Activated CD4-positive, alpha-beta memory T cell treated with anti-CD3 and anti-CD28 coated beads for 36 hours (primary cell): Measurements from ENCODE around the gene RUNX3. TPM values are rescaled to one million over a fixed set of nuclear protein-coding genes. Genes with fewer than 3 reads are reported as not detected.

ENCODE experiments used
- CTCF ChIA-PET: fragments of 350-600 bp; sonication (Branson Sonifier 250); formaldehyde crosslinking; loops from one replicate; lab custom pipeline; 2021; ENCODE audit warnings: antibody characterized with exemption, inconsistent platforms; lab: Charles Lee
- POLR2A ChIA-PET: fragments of 350-600 bp; sonication (Branson Sonifier 250); formaldehyde crosslinking; loops from one replicate; lab custom pipeline; 2021; ENCODE audit warnings: antibody characterized with exemption; lab: Charles Lee
- DNase-seq: peaks from one replicate; pipeline ENCODE4 v3.0.0-alpha.2; 2020
- H3K27ac Mint-ChIP-seq: one replicate; pipeline ENCODE4 v1.8.0; 2021; ENCODE audit warnings: mixed read lengths
- H3K27me3 Mint-ChIP-seq: one replicate; pipeline ENCODE4 v1.8.0; 2021; ENCODE audit warnings: mixed read lengths
- H3K36me3 Mint-ChIP-seq: one replicate; pipeline ENCODE4 v1.8.0; 2021; ENCODE audit warnings: mixed read lengths
- H3K4me1 Mint-ChIP-seq: one replicate; pipeline ENCODE4 v1.8.0; 2021; ENCODE audit warnings: low read depth, mixed read lengths
- H3K4me3 Mint-ChIP-seq: one replicate; pipeline ENCODE4 v1.8.0; 2021; ENCODE audit warnings: mild to moderate bottlenecking, mixed read lengths
- H3K9me3 Mint-ChIP-seq: one replicate; pipeline ENCODE4 v1.8.0; 2021; ENCODE audit warnings: mixed read lengths
- intact Hi-C: fragments of 100-400 bp; cut with micrococcal nuclease; formaldehyde crosslinking; loops from one replicate; pipeline ENCODE4 v1.15.1; 2023
- total RNA-seq, 2 experiments: library from RNA; stranded (reverse); gene quantifications; one replicate each; pipeline ENCODE4 v1.2.3, GENCODE V29; 2021

Gene RUNX3
- total RNA-seq, 2 experiments from 2014 or later, result 153 to 155 TPM

- Mint-ChIP-seq H3K27ac (peak overlapping the region; percentile 64), H3K4me3 (peak overlapping the region; percentile 28), H3K9me3 (no peaks in the 10 kb centered on the region), H3K27me3 (no peaks in the 10 kb centered on the region), H3K36me3 (peaks cover 33% of the 10 kb centered on the region), H3K4me1 (peaks cover 65% of the 10 kb centered on the region)
- ChIA-PET CTCF (interaction anchor here (0.8 to 12.0 kb wide), 5 partner anchors 11 to 165 kb away, joined by 3 to 290 read pairs (median 4); no protein-coding TSS in a partner anchor), POLR2A (no interaction called here)
- peak; percentile 52 for DNase-seq
- intact Hi-C loops, result no loop called here
Observed at GRCh38 chr1:24935615-24936484, 5.8 kb upstream of the RUNX3 start.

DNA sequence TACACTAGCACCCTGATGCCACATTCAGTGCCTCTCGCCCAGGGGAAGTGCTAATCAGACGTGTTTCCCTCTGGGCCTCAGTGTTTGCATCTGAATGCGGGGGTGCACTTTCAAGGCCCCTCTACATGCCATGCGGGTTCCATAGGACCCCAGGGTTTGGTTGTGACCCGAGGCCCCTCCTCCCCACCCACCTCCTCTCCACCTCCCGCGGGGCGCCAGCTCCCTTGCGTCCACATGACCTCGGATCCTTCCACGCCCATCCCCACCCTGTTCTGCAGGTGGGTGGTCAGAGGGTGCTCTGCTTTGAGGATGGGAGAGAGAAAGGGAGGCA lies 5.1 kb upstream of the RUNX3 start:
- CTCF ChIA-PET, result interaction anchor here (1.1 to 12.0 kb wide), 3 partner anchors 12 to 129 kb away, joined by 3 to 290 read pairs (median 4); no protein-coding TSS in a partner anchor
- peaks cover 35% of the 10 kb centered on the region for H3K36me3 Mint-ChIP-seq
- peak overlapping the region; percentile 28 for H3K4me3 Mint-ChIP-seq
- H3K9me3 Mint-ChIP-seq, result no peaks in the 10 kb centered on the region
- no peak for DNase-seq
- H3K27me3 Mint-ChIP-seq, result no peaks in the 10 kb centered on the region
- peak overlapping the region; percentile 64 for H3K27ac Mint-ChIP-seq
- POLR2A ChIA-PET, result interaction anchor here (1.2 kb wide), 1 partner anchor 18 kb away, joined by 3 read pairs; no protein-coding TSS in a partner anchor
- intact Hi-C loops, result no loop called here
- peaks cover 69% of the 10 kb centered on the region for H3K4me1 Mint-ChIP-seq

DNA sequence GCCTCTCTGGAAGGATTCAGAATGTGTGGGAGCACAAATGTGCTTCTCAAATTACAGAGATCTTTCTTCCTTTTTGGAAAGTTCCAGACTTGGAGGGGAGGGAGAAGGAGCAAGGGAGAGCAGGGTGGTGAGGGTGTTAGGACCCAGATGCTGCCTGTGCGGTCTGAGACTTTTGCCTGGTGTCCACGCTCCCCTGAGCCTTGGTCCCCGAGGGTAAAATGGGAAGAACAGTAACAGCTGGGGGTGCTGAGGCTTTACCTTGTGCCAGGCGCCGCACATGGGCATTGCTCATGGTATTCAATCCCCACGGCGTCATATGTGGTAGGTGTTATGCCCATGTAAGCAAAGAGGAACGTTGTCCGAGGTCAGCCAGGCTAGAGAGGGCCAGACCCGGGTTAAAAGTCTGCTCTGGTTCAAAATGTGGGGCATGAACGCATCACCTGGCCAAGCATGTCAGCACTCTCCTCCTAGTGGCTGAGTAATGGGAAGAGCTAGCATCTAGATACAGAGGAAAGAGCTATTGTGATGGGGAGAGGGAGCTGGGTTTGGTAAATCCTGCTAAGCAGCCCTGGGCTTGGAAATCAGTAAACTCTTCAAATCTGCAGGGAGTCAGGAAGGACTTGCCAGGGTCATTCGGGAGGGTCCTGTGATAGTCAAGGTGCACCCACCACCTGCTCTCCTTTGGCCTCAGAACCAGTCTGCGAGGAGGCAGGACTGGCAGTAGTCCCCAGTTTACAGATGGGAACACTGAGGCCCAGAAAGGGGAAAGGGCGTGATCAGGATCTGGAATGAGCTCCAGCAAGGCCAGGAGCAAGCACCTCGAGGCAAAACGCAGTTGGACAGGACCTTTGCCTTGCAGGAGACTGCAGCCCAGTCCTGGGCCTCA lies 4.5 kb upstream of the RUNX3 start:
- ChIA-PET POLR2A (interaction anchor here (1.2 kb wide), 1 partner anchor 19 kb away, joined by 3 read pairs; no protein-coding TSS in a partner anchor), CTCF (interaction anchor here (0.8 to 12.0 kb wide), 5 partner anchors 13 to 166 kb away, joined by 3 to 290 read pairs (median 4); no protein-coding TSS in a partner anchor)
- intact Hi-C loops, result no loop called here
- Mint-ChIP-seq H3K27ac (no peak overlapping the region), H3K36me3 (peaks cover 34% of the 10 kb centered on the region), H3K9me3 (no peaks in the 10 kb centered on the region), H3K27me3 (no peaks in the 10 kb centered on the region), H3K4me3 (no peak overlapping the region), H3K4me1 (peaks cover 69% of the 10 kb centered on the region)
- no peak for DNase-seq

DNA sequence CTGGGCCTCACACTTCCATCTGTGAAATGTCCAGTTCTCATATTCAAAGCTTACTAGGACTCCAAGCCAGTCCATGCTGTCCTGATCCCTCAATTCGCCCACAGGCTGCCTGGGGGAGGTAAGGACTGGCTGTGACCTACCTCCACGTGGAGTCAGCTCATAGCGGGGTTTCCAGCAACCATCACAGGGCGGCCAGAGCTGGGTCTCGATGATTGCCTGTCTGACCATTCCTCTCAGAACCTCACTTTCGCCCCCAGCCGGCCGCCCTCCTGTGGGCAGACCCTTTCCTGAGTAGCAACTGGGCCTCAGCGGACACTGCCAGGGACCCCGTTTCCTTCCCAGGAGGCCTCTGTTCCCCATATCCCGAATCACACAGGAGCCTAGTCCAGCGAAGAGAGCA lies 3.4 kb upstream of the RUNX3 start:
- Mint-ChIP-seq H3K4me1 (peaks cover 69% of the 10 kb centered on the region), H3K36me3 (peaks cover 35% of the 10 kb centered on the region), H3K27me3 (no peaks in the 10 kb centered on the region), H3K9me3 (no peaks in the 10 kb centered on the region), H3K4me3 (no peak overlapping the region), H3K27ac (no peak overlapping the region)
- intact Hi-C loops, result no loop called here
- CTCF ChIA-PET, result interaction anchor here (1.2 to 12.0 kb wide), 14 partner anchors 11 to 170 kb away, joined by 3 to 290 read pairs (median 9); no protein-coding TSS in a partner anchor
- POLR2A ChIA-PET, result no interaction called here
- no peak for DNase-seq

GRCh38 chr1:24932725-24933294 lies 2.7 kb upstream of the RUNX3 start:
- H3K9me3 Mint-ChIP-seq, result no peaks in the 10 kb centered on the region
- H3K27me3 Mint-ChIP-seq, result no peaks in the 10 kb centered on the region
- peaks cover 38% of the 10 kb centered on the region for H3K36me3 Mint-ChIP-seq
- intact Hi-C loops, result no loop called here
- peaks cover 67% of the 10 kb centered on the region for H3K4me1 Mint-ChIP-seq
- peak overlapping the region; percentile 55 for H3K4me3 Mint-ChIP-seq
- no peak for DNase-seq
- ChIA-PET POLR2A (interaction anchor here (1.0 to 1.1 kb wide), 2 partner anchors 30 to 109 kb away, joined by 3 read pairs; no protein-coding TSS in a partner anchor), CTCF (interaction anchor here (0.7 to 12.0 kb wide), 36 partner anchors 8 to 271 kb away, joined by 3 to 290 read pairs (median 5); no protein-coding TSS in a partner anchor)
- peak overlapping the region; percentile 34 for H3K27ac Mint-ChIP-seq

- H3K36me3 Mint-ChIP-seq, result peaks cover 42% of the 10 kb centered on the region
- peak; percentile 76 for DNase-seq
- POLR2A ChIA-PET, result interaction anchor here (1.0 to 1.1 kb wide), 2 partner anchors 31 to 110 kb away, joined by 3 read pairs; no protein-coding TSS in a partner anchor
- peaks cover 65% of the 10 kb centered on the region for H3K4me1 Mint-ChIP-seq
- H3K27ac Mint-ChIP-seq, result peak overlapping the region; percentile 34
- intact Hi-C loops, result no loop called here
- H3K27me3 Mint-ChIP-seq, result no peaks in the 10 kb centered on the region
- CTCF ChIA-PET, result interaction anchor here (0.7 to 12.0 kb wide), 36 partner anchors 9 to 272 kb away, joined by 3 to 290 read pairs (median 5); no protein-coding TSS in a partner anchor
- H3K4me3 Mint-ChIP-seq, result peak overlapping the region; percentile 55
- no peaks in the 10 kb centered on the region for H3K9me3 Mint-ChIP-seq
Observed at GRCh38 chr1:24932284-24932683, 2.2 kb upstream of the RUNX3 start.

- CTCF ChIA-PET, result interaction anchor here (0.5 to 12.0 kb wide), 27 partner anchors 9 to 273 kb away, joined by 3 to 290 read pairs (median 5); no protein-coding TSS in a partner anchor
- Mint-ChIP-seq H3K4me1 (peaks cover 66% of the 10 kb centered on the region), H3K36me3 (peaks cover 46% of the 10 kb centered on the region), H3K27ac (no peak overlapping the region), H3K27me3 (no peaks in the 10 kb centered on the region), H3K4me3 (peak overlapping the region; percentile 67), H3K9me3 (no peaks in the 10 kb centered on the region)
- POLR2A ChIA-PET, result interaction anchor here (1.0 to 3.2 kb wide), 4 partner anchors 31 to 111 kb away, joined by 3 to 17 read pairs (median 5); no protein-coding TSS in a partner anchor
- intact Hi-C loops, result no loop called here
- DNase-seq, result no peak
Observed at GRCh38 chr1:24931468-24932231, 1.6 kb upstream of the RUNX3 start.

GRCh38 chr1:24931146-24931467 lies 1.0 kb upstream of the RUNX3 start:
- Mint-ChIP-seq H3K4me3 (peak overlapping the region; percentile 67), H3K4me1 (peaks cover 64% of the 10 kb centered on the region), H3K9me3 (no peaks in the 10 kb centered on the region), H3K36me3 (peaks cover 48% of the 10 kb centered on the region), H3K27me3 (no peaks in the 10 kb centered on the region), H3K27ac (peak overlapping the region; percentile 74)
- ChIA-PET POLR2A (interaction anchor here (1.4 to 3.2 kb wide), 5 partner anchors 12 to 105 kb away, joined by 7 to 17 read pairs (median 8); no protein-coding TSS in a partner anchor), CTCF (interaction anchor here (1.3 to 12.0 kb wide), 7 partner anchors 14 to 169 kb away, joined by 3 to 290 read pairs (median 12); no protein-coding TSS in a partner anchor)
- intact Hi-C loops, result no loop called here
- no peak for DNase-seq

DNA sequence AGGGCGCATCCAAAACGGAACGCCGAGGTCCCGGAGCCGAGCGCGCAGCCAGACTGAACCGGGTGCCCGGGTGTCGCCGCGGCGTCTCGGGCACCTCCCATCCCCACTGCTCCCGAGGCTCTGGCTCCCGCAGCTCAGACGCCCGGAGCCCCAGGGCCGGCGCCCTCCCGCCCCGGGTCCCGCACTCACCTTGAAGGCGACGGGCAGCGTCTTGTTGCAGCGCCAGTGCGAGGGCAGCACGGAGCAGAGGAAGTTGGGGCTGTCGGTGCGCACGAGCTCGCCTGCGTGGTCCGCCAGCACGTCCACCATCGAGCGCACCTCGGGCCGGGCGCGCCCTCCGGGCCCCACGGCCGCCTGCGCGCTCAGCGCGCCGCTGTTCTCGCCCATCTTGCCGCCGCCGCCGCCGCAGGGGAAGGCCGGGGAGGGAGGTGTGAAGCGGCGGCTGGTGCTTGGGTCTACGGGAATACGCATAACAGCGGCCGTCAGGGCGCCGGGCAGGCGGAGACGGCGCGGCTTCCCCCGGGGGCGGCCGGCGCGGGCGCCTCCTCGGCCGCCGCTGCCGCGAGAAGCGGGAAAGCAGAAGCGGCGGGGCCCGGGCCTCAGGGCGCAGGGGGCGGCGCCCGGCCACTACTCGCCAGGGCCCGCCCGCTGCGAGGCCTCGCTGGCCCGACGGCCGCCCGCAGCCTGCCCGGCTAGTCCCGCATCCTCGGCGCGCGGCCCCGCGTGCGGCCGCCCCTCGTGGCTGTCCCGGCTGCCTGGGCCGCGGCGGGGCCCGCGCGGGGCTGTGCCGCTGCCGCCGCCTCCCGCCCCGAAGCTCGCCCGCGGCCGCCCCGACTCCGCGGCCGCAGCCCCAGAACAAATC lies 447 bp downstream of the RUNX3 start:
- ChIA-PET POLR2A (interaction anchor here (0.7 to 8.7 kb wide), 20 partner anchors 10 to 502 kb away, joined by 3 to 69 read pairs (median 4); partner anchors contain the start of gene SYF2), CTCF (interaction anchor here (0.7 to 12.0 kb wide), 17 partner anchors 13 to 310 kb away, joined by 3 to 290 read pairs (median 4); no protein-coding TSS in a partner anchor)
- Mint-ChIP-seq H3K27ac (peak overlapping the region; percentile 91), H3K4me1 (peaks cover 64% of the 10 kb centered on the region), H3K4me3 (peak overlapping the region; percentile 81), H3K36me3 (peaks cover 56% of the 10 kb centered on the region), H3K27me3 (no peaks in the 10 kb centered on the region), H3K9me3 (no peaks in the 10 kb centered on the region)
- intact Hi-C loops, result loop anchor here (1.0 to 10.0 kb wide), 7 partner anchors 26 to 445 kb away; partner anchors contain the start of genes CLIC4 and SYF2
- DNase-seq, result peak; percentile 56
